Effector memory CD4-positive, alpha-beta T cell (primary cell): Measurements from ENCODE around the gene RBM41.
"Not testable (repeated sequence)": the region's sequence is repeated elsewhere in the genome, so short reads cannot be mapped to it uniquely, and the experiment has no call there.

Experiments
- DNase-seq, 3 donors: peaks; one replicate each; pipeline ENCODE4 v3.0.0-alpha.2; 2020
- H3K27ac ChIP-seq: 2 replicates; pipeline ENCODE4 v1.7.0; 2013; ENCODE audit warnings: mild to moderate bottlenecking, low read length, moderate library complexity; ENCODE audit not compliant: insufficient read depth, poor library complexity, severe bottlenecking
- H3K27me3 ChIP-seq: replicated peaks from 2 replicates; pipeline ENCODE4 v1.7.0; 2013; ENCODE audit warnings: mild to moderate bottlenecking, low read length; ENCODE audit not compliant: insufficient read depth, control insufficient read depth, poor library complexity, severe bottlenecking
- H3K36me3 ChIP-seq: 2 replicates; pipeline ENCODE4 v1.7.0; 2013; ENCODE audit warnings: mild to moderate bottlenecking, low read length, moderate library complexity; ENCODE audit not compliant: control insufficient read depth, insufficient read depth
- H3K4me1 ChIP-seq: 2 replicates; pipeline ENCODE4 v1.7.0; 2013; ENCODE audit warnings: low read length, mild to moderate bottlenecking; ENCODE audit not compliant: control insufficient read depth, insufficient read depth, poor library complexity, severe bottlenecking
- H3K4me3 ChIP-seq: 2 replicates; pipeline ENCODE4 v1.7.0; 2013; ENCODE audit warnings: low read length, low read depth, mild to moderate bottlenecking; ENCODE audit not compliant: insufficient read depth, poor library complexity, severe bottlenecking
- H3K9me3 ChIP-seq: 2 replicates; pipeline ENCODE4 v1.7.0; 2013; ENCODE audit warnings: mild to moderate bottlenecking, low read length, moderate library complexity; ENCODE audit not compliant: control insufficient read depth

RBM41 gene

GRCh38 chrX:107135049-107135964 lies 16.7 kb upstream of the RBM41 start:
- Histone ChIP-seq H3K9me3 (no peaks in the 10 kb centered on the region), H3K27ac (no peak overlapping the region), H3K27me3 (no peaks in the 10 kb centered on the region), H3K36me3 (no peaks in the 10 kb centered on the region), H3K4me3 (no peak overlapping the region), H3K4me1 (no peaks in the 10 kb centered on the region)
- DNase-seq: no peak

GRCh38 chrX:107123750-107124149 lies 5.1 kb upstream of the RBM41 start:
- Histone ChIP-seq H3K27ac (no peak overlapping the region), H3K27me3 (no peaks in the 10 kb centered on the region), H3K4me1 (no peaks in the 10 kb centered on the region), H3K9me3 (no peaks in the 10 kb centered on the region), H3K36me3 (no peaks in the 10 kb centered on the region), H3K4me3 (no peak overlapping the region)
- no peak for DNase-seq

- H3K27ac ChIP-seq: peak overlapping the region; percentile 3
- H3K4me1 ChIP-seq: no peaks in the 10 kb centered on the region
- H3K27me3 ChIP-seq: no peaks in the 10 kb centered on the region
- H3K9me3 ChIP-seq: no peaks in the 10 kb centered on the region
- H3K4me3 ChIP-seq: peak overlapping the region; percentile 57
- DNase-seq: no peak
- H3K36me3 ChIP-seq: peaks cover 21% of the 10 kb centered on the region
These were observed 661 bp upstream of the RBM41 start for GRCh38 chrX:107119283-107119682.

DNA sequence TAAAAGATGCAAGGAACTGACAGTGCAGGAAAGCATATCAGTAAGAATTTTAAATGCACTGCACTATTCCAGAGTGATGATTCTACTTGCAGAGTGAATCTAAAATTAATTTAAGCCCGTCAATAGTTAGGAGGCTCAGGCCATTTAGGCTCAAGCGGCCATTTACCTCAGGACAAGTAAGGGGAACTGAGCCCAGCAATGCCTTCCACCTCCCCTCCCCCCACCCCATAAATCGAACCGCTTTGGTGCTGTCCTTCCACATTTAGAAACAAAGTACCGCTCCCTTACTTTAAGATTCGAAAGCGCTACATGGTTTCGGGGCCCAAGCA lies 665 bp downstream of the RBM41 start:
- H3K27ac ChIP-seq: peak overlapping the region; percentile 65
- H3K36me3 ChIP-seq: peaks cover 27% of the 10 kb centered on the region
- H3K4me3 ChIP-seq: peak overlapping the region; percentile 57
- H3K27me3 ChIP-seq: no peaks in the 10 kb centered on the region
- H3K4me1 ChIP-seq: no peaks in the 10 kb centered on the region
- no peak for DNase-seq
- H3K9me3 ChIP-seq: no peaks in the 10 kb centered on the region

DNA sequence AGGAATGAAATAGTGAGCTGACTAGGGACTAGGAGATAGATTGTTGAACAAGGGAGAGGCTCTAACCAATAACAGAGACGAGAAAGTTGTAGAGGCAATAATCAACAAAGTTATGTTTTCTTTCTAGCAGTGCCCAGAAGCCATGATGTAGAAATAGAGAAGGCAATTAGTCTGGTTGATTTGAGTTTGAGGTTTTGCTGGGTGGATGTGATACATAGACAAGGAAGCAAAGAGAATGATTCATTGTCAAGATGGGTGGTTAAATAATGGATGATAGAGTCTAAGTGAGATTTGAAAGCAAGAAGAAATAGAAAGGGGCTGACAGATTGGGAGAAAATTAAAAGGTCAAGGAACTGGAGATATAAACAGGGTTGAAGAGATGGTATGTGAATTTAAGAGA lies 11.2 kb downstream of the RBM41 start:
- H3K9me3 ChIP-seq: no peaks in the 10 kb centered on the region
- no peak for DNase-seq
- H3K27me3 ChIP-seq: no peaks in the 10 kb centered on the region
- no peak overlapping the region for H3K27ac ChIP-seq
- H3K4me1 ChIP-seq: no peaks in the 10 kb centered on the region
- H3K4me3 ChIP-seq: no peak overlapping the region
- H3K36me3 ChIP-seq: no peaks in the 10 kb centered on the region

GRCh38 chrX:107102980-107103379 lies 15.6 kb downstream of the RBM41 start:
- no peak overlapping the region for H3K27ac ChIP-seq
- H3K4me3 ChIP-seq: no peak overlapping the region
- no peaks in the 10 kb centered on the region for H3K9me3 ChIP-seq
- no peaks in the 10 kb centered on the region for H3K4me1 ChIP-seq
- no peaks in the 10 kb centered on the region for H3K27me3 ChIP-seq
- no peak for DNase-seq
- H3K36me3 ChIP-seq: no peaks in the 10 kb centered on the region

GRCh38 chrX:107076158-107076557 lies 42.5 kb downstream of the RBM41 start:
- no peak for DNase-seq
- Histone ChIP-seq H3K9me3 (no peaks in the 10 kb centered on the region), H3K4me1 (no peaks in the 10 kb centered on the region), H3K27ac (no peak overlapping the region), H3K4me3 (no peak overlapping the region), H3K36me3 (no peaks in the 10 kb centered on the region), H3K27me3 (no peaks in the 10 kb centered on the region)

GRCh38 chrX:107057731-107058130 lies 60.9 kb downstream of the RBM41 start:
- not testable (repeated sequence) for H3K4me3 ChIP-seq, H3K27ac ChIP-seq, H3K9me3 ChIP-seq, DNase-seq, H3K27me3 ChIP-seq, H3K36me3 ChIP-seq, H3K4me1 ChIP-seq

- DNase-seq: no peak
- H3K9me3 ChIP-seq: no peaks in the 10 kb centered on the region
- H3K27ac ChIP-seq: no peak overlapping the region
- no peaks in the 10 kb centered on the region for H3K27me3 ChIP-seq
- no peaks in the 10 kb centered on the region for H3K36me3 ChIP-seq
- no peak overlapping the region for H3K4me3 ChIP-seq
- H3K4me1 ChIP-seq: no peaks in the 10 kb centered on the region
These were observed 63.6 kb downstream of the RBM41 start for GRCh38 chrX:107054978-107055377.

DNA sequence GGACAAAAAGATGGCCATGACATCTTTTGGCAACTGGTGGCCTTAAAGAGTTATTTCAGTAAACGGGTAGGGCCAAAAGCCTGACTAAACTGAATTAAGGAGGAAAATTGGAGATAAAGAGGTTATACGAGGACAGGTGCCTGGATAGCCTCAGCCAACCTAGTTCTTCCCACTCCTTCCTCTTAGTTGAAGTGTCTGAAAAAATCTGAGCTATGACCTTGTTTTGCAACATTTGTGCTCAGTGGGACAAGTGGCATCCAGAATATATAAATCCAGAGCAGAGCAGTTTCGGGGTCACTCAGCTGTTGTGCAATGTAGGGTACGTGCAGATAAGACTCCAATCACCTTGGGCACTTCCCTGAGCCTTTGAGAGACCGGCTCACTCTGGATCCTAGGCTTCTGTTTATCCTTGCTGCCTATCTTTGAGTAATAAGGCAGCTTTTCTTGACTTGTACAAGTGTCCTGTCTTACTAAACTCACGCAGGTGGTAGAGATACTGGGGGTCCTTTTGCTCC lies 68.4 kb downstream of the RBM41 start:
- no peaks in the 10 kb centered on the region for H3K27me3 ChIP-seq
- H3K36me3 ChIP-seq: no peaks in the 10 kb centered on the region
- no peak overlapping the region for H3K4me3 ChIP-seq
- no peaks in the 10 kb centered on the region for H3K9me3 ChIP-seq
- H3K4me1 ChIP-seq: no peaks in the 10 kb centered on the region
- H3K27ac ChIP-seq: no peak overlapping the region
- DNase-seq: no peak
